ENCODE measurements around the gene SORCS1. TPM values are rescaled to one million over a fixed set of nuclear protein-coding genes. Genes with fewer than 3 reads are reported as not detected.

SORCS1 gene
- polyA plus RNA-seq, 1 donor (not counting 4 experiments of a cell fraction or from before 2014, with no cell fraction given) = not detected

DNA sequence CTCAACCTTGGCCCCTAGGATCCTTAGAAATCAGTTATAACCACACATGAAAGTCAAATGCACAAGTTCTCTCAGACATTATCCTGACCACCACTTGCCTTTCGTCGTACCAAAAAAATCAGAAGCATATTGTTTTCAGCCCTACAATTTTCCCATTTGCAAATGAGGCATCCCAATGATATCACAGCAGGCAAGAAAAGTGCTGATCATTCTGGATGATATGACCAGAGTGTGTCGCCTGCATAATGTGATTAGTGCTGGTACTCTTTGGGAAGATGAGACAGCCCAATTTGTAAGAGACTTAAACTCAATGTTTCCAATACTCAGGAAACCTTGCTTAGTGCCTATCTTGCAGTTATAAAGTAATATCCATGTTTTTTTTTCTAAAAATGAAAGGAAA lies 168.0 kb downstream of the SORCS1 start:
- Histone ChIP-seq H3K4me1 (ENCODE audit: control insufficient read depth, extremely low read depth, insufficient read depth, low read length) (no peaks in the 10 kb centered on the region), H3K79me2 (ENCODE audit: control insufficient read depth, insufficient read depth, low read length) (no peaks in the 10 kb centered on the region), H3K36me3 (ENCODE audit: control insufficient read depth in 2 of 2, extremely low read depth in 1 of 2, insufficient read depth in 2 of 2, low read length in 2 of 2) (no peaks in the 10 kb centered on the region), H2AFZ (ENCODE audit: control insufficient read depth, low read length) (no peak overlapping the region), H3K4me3 (ENCODE audit: control insufficient read depth in 2 of 3, extremely low read depth in 1 of 3, insufficient read depth in 2 of 3, low read depth in 1 of 3, low read length in 3 of 3) (no peak overlapping the region), H3K27ac (ENCODE audit: control insufficient read depth, insufficient read depth, low read length) (no peak overlapping the region), H3K9me3 (ENCODE audit: control insufficient read depth, low read depth, low read length) (peaks cover 2% of the 10 kb centered on the region), H3K27me3 (ENCODE audit: control insufficient read depth, extremely low read depth, insufficient read depth, low read length) (no peaks in the 10 kb centered on the region), H3K9ac (ENCODE audit: control insufficient read depth, extremely low read depth, insufficient read depth, low read length) (no peak overlapping the region), H4K20me1 (ENCODE audit: control insufficient read depth, extremely low read depth, insufficient read depth, low read length) (no peaks in the 10 kb centered on the region), H3K4me2 (ENCODE audit: control insufficient read depth, extremely low read depth, insufficient read depth, low read depth, low read length) (no peak overlapping the region), H3K9me1 (ENCODE audit: control insufficient read depth, extremely low read depth, insufficient read depth, low read length) (no peaks in the 10 kb centered on the region)
- FAIRE-seq (no peak), DNase-seq (ENCODE audit: low read depth, low spot score) (no peak)
- TF ChIP-seq, protein P1, sequence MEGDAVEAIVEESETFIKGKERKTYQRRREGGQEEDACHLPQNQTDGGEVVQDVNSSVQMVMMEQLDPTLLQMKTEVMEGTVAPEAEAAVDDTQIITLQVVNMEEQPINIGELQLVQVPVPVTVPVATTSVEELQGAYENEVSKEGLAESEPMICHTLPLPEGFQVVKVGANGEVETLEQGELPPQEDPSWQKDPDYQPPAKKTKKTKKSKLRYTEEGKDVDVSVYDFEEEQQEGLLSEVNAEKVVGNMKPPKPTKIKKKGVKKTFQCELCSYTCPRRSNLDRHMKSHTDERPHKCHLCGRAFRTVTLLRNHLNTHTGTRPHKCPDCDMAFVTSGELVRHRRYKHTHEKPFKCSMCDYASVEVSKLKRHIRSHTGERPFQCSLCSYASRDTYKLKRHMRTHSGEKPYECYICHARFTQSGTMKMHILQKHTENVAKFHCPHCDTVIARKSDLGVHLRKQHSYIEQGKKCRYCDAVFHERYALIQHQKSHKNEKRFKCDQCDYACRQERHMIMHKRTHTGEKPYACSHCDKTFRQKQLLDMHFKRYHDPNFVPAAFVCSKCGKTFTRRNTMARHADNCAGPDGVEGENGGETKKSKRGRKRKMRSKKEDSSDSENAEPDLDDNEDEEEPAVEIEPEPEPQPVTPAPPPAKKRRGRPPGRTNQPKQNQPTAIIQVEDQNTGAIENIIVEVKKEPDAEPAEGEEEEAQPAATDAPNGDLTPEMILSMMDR (optimal IDR thresholded peaks at IDR 0.05 in 1 of 3, IDR thresholded peaks at IDR 0.05 in 1 of 3, conservative IDR thresholded peaks at IDR 0.05 in 1 of 3; ENCODE audit: extremely low read depth in 1 of 3, insufficient read depth in 2 of 3, low read length in 3 of 3) = no peak
- no peak for TF ChIP-seq EZH2 (IDR thresholded peaks at IDR 0.05; ENCODE audit: low read length)
- dilution Hi-C loops (cut with MboI; ENCODE audit: extremely low pct_ligation_motif_present, low sequenced_read_pairs) = no loop called here

DNA sequence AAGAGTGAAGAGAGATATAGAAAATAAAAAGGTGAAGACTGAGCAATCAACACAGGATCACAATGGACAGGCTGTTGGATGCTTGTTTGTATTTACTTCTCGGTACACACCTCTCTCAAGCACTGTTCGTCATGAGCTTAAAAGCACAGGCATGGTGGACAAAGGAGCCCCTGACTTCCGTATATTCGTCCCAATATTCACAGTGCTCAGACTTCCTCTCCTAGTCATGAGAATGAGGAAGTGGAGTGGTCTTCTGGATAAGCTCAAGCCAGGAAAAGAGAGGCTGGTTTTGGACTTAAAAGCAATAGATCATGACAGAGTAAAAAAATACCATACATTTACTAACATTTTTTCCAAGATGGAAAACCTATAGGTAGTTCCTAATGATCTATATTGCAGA lies 172.5 kb downstream of the SORCS1 start:
- H3K36me3 ChIP-seq (ENCODE audit: control insufficient read depth in 2 of 2, extremely low read depth in 1 of 2, insufficient read depth in 2 of 2, low read length in 2 of 2) = no peaks in the 10 kb centered on the region
- peaks cover under 1% of the 10 kb centered on the region for H3K9me3 ChIP-seq (ENCODE audit: control insufficient read depth, low read depth, low read length)
- H3K9ac ChIP-seq (ENCODE audit: control insufficient read depth, extremely low read depth, insufficient read depth, low read length) = no peak overlapping the region
- H2AFZ ChIP-seq (ENCODE audit: control insufficient read depth, low read length) = no peak overlapping the region
- TF ChIP-seq, protein P1 (optimal IDR thresholded peaks at IDR 0.05 in 1 of 3, IDR thresholded peaks at IDR 0.05 in 1 of 3, conservative IDR thresholded peaks at IDR 0.05 in 1 of 3; ENCODE audit: extremely low read depth in 1 of 3, insufficient read depth in 2 of 3, low read length in 3 of 3) = no peak
- TF ChIP-seq EZH2 (IDR thresholded peaks at IDR 0.05; ENCODE audit: low read length) = no peak
- no peaks in the 10 kb centered on the region for H4K20me1 ChIP-seq (ENCODE audit: control insufficient read depth, extremely low read depth, insufficient read depth, low read length)
- no peak for FAIRE-seq
- H3K27ac ChIP-seq (ENCODE audit: control insufficient read depth, insufficient read depth, low read length) = no peak overlapping the region
- no peak overlapping the region for H3K4me2 ChIP-seq (ENCODE audit: control insufficient read depth, extremely low read depth, insufficient read depth, low read depth, low read length)
- H3K4me3 ChIP-seq (ENCODE audit: control insufficient read depth in 2 of 3, extremely low read depth in 1 of 3, insufficient read depth in 2 of 3, low read depth in 1 of 3, low read length in 3 of 3) = no peak overlapping the region
- no peaks in the 10 kb centered on the region for H3K4me1 ChIP-seq (ENCODE audit: control insufficient read depth, extremely low read depth, insufficient read depth, low read length)
- dilution Hi-C loops (cut with MboI; ENCODE audit: extremely low pct_ligation_motif_present, low sequenced_read_pairs) = no loop called here
- no peaks in the 10 kb centered on the region for H3K79me2 ChIP-seq (ENCODE audit: control insufficient read depth, insufficient read depth, low read length)
- H3K9me1 ChIP-seq (ENCODE audit: control insufficient read depth, extremely low read depth, insufficient read depth, low read length) = no peaks in the 10 kb centered on the region
- no peaks in the 10 kb centered on the region for H3K27me3 ChIP-seq (ENCODE audit: control insufficient read depth, extremely low read depth, insufficient read depth, low read length)
- no peak for DNase-seq (ENCODE audit: low read depth, low spot score)

Data from keratinocyte (primary cell).